K562 treated with DMSO at 1 percent for 48 hours (cell line): ENCODE data around the gene CXCL12. TPM values are rescaled to one million over a fixed set of nuclear protein-coding genes. Genes with fewer than 3 reads are reported as not detected.

Source experiments
- total RNA-seq: library from RNA; unstranded; fragments of 300-600 nt; gene quantifications from 2 replicates; pipeline ENCODE4 v1.2.3, GENCODE V29; 2022; ENCODE audit warnings: low replicate concordance; ENCODE audit errors: extremely low read depth

The CXCL12 gene
- not detected in 2 replicates for total RNA-seq

GRCh38 chr10:44385026-44385695 is at the start of gene CXCL12:
Gene CXCL12, minus strand, starts transcription at chr10:44385097. Its CDS starts 92 bp downstream, at chr10:44385005.

